Neuron (in vitro differentiated cells): ENCODE results near the gene ZNF343.

Source experiments
- H2AFZ ChIP-seq: one replicate; pipeline ENCODE4 v1.6.1; 2013; ENCODE audit warnings: low read depth, mild to moderate bottlenecking, inconsistent platforms, low read length, moderate library complexity
- H3K27me3 ChIP-seq: one replicate; pipeline ENCODE4 v1.6.1; 2013; ENCODE audit warnings: low read length; ENCODE audit not compliant: insufficient read depth
- H3K36me3 ChIP-seq: one replicate; pipeline ENCODE4 v1.6.1; 2013; ENCODE audit warnings: low read length; ENCODE audit not compliant: insufficient read depth
- H3K4me1 ChIP-seq: one replicate; pipeline ENCODE4 v1.6.1; 2013; ENCODE audit warnings: low read length; ENCODE audit not compliant: insufficient read depth
- H3K4me3 ChIP-seq: 2 replicates; pipeline ENCODE4 v1.5.1; 2013; ENCODE audit warnings: mild to moderate bottlenecking, low read length, moderate library complexity
- H3K9me3 ChIP-seq: one replicate; pipeline ENCODE4 v1.6.1; 2013; ENCODE audit warnings: low read length

Gene ZNF343

GRCh38 chr20:2458919-2459499 lies 49.7 kb downstream of the ZNF343 start:
- no peak overlapping the region for H3K4me3 ChIP-seq
- H3K36me3 ChIP-seq, result peaks cover 54% of the 10 kb centered on the region
- no peaks in the 10 kb centered on the region for H3K4me1 ChIP-seq
- H3K27me3 ChIP-seq, result no peaks in the 10 kb centered on the region
- no peaks in the 10 kb centered on the region for H3K9me3 ChIP-seq
- no peak overlapping the region for H2AFZ ChIP-seq

DNA sequence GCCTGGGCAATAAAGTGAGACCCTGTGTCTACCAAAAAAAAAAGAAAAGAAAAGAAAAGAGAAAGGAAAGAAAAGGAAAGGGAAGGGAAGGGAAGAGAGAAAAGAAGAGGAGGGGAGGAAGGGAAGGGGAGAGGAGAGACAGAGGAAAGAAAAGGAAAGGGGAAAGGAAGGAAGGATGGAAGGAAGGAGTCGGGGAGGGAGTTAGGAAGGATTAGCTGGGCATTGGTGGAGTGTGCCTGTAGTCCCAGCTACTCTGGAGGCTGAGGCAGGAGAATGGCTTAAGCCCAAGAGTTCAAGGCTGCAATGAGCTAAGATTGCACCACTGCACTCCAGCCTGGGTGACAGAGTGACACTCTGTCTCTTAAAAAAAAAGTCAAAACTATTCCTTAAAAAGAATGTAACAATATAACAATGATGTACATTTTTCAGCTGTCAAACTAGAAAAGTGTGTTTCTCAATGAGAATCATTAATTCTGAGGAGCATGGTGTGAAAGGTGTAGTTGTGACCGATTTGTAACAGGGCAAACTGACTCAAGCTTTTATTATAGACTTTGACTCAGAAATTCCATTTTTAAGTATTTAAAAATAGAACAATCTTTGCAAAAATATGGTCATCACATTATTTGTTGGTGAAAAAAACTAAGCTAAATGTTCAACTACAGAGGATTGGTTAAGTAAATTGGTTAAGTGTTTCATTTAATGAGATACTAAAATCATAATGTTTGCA lies 52.8 kb downstream of the ZNF343 start:
- Histone ChIP-seq H3K27me3 (no peaks in the 10 kb centered on the region), H3K4me1 (no peaks in the 10 kb centered on the region), H3K9me3 (no peaks in the 10 kb centered on the region), H2AFZ (no peak overlapping the region), H3K36me3 (peaks cover 23% of the 10 kb centered on the region), H3K4me3 (no peak overlapping the region)

- Histone ChIP-seq H3K36me3 (peaks cover 9% of the 10 kb centered on the region), H3K4me1 (no peaks in the 10 kb centered on the region), H3K4me3 (no peak overlapping the region), H2AFZ (no peak overlapping the region), H3K27me3 (no peaks in the 10 kb centered on the region), H3K9me3 (no peaks in the 10 kb centered on the region)
These were observed 54.9 kb downstream of the ZNF343 start for GRCh38 chr20:2453792-2454191.

- H3K9me3 ChIP-seq, result no peaks in the 10 kb centered on the region
- H3K36me3 ChIP-seq, result no peaks in the 10 kb centered on the region
- no peak overlapping the region for H2AFZ ChIP-seq
- H3K4me3 ChIP-seq, result no peak overlapping the region
- no peaks in the 10 kb centered on the region for H3K27me3 ChIP-seq
- H3K4me1 ChIP-seq, result no peaks in the 10 kb centered on the region
These were observed 56.6 kb downstream of the ZNF343 start for GRCh38 chr20:2451939-2452732.

GRCh38 chr20:2451422-2451821 lies 57.3 kb downstream of the ZNF343 start:
- Histone ChIP-seq H2AFZ (no peak overlapping the region), H3K4me3 (no peak overlapping the region), H3K9me3 (no peaks in the 10 kb centered on the region), H3K4me1 (no peaks in the 10 kb centered on the region), H3K36me3 (no peaks in the 10 kb centered on the region), H3K27me3 (no peaks in the 10 kb centered on the region)

GRCh38 chr20:2449386-2449785 lies 59.3 kb downstream of the ZNF343 start:
- no peak overlapping the region for H2AFZ ChIP-seq
- no peaks in the 10 kb centered on the region for H3K4me1 ChIP-seq
- no peaks in the 10 kb centered on the region for H3K9me3 ChIP-seq
- H3K4me3 ChIP-seq, result no peak overlapping the region
- H3K36me3 ChIP-seq, result no peaks in the 10 kb centered on the region
- H3K27me3 ChIP-seq, result no peaks in the 10 kb centered on the region

DNA sequence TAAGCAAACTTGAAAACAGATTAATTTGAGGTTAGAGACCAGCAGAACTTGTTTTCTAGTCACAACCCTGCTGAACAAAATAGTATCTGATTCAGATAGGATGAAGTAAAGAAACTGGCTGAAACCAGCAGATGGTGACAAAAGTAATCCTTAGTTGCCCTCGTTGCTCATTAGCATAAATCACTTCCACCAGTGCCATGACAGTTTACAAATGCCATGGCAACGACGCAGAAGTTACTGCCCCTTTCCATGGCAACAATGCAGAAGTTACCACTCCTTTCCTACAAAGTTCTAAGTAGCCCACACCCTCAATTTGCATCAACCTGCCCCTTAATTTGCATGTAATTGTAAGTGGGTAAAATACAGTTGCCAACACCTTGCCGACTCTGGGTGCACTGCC lies 61.9 kb downstream of the ZNF343 start:
- Histone ChIP-seq H3K36me3 (no peaks in the 10 kb centered on the region), H3K9me3 (no peaks in the 10 kb centered on the region), H3K27me3 (no peaks in the 10 kb centered on the region), H2AFZ (no peak overlapping the region), H3K4me3 (no peak overlapping the region), H3K4me1 (no peaks in the 10 kb centered on the region)
